Ishikawa (cell line): ENCODE measurements around the gene APOL6.

Experiments
- CEBPB ChIP-seq: IDR thresholded peaks from 2 replicates; pipeline ENCODE4 v1.6.1; 2012
- EP300 ChIP-seq: IDR thresholded peaks from 2 replicates; pipeline ENCODE4 v1.6.1; 2012; ENCODE audit warnings: borderline replicate concordance
- MAX ChIP-seq: IDR thresholded peaks from 2 replicates; pipeline ENCODE4 v1.6.1; 2012
- RAD21 ChIP-seq: IDR thresholded peaks from 2 replicates; pipeline ENCODE4 v1.6.1; 2012; ENCODE audit warnings: low read depth
- TEAD4 ChIP-seq: IDR thresholded peaks from 2 replicates; pipeline ENCODE4 v1.6.1; 2012
- ZBTB7A ChIP-seq: IDR thresholded peaks from 2 replicates; pipeline ENCODE4 v1.6.1; 2012; ENCODE audit warnings: low read depth
- TF ChIP-seq, protein P1 (sequence below): IDR thresholded peaks from 2 replicates; pipeline ENCODE4 v1.6.1; 2012

GRCh38 chr22:35618427-35619223 is 29.6 kb upstream of the APOL6 start:
- TF ChIP-seq RAD21 (no peak), EP300 (no peak), TEAD4 (no peak), CEBPB (no peak), ZBTB7A (no peak), MAX (no peak)
- TF ChIP-seq, protein P1, sequence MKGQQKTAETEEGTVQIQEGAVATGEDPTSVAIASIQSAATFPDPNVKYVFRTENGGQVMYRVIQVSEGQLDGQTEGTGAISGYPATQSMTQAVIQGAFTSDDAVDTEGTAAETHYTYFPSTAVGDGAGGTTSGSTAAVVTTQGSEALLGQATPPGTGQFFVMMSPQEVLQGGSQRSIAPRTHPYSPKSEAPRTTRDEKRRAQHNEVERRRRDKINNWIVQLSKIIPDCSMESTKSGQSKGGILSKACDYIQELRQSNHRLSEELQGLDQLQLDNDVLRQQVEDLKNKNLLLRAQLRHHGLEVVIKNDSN, result no peak
